GM21367 (cell line): ENCODE results near the gene RAD21L1.

ENCODE experiments used
- ATAC-seq: cut with Tn5 transposase; IDR thresholded peaks from one replicate; pipeline ENCODE4 v1.9.1; 2021; ENCODE audit not compliant: unreplicated experiment

The RAD21L1 gene

DNA sequence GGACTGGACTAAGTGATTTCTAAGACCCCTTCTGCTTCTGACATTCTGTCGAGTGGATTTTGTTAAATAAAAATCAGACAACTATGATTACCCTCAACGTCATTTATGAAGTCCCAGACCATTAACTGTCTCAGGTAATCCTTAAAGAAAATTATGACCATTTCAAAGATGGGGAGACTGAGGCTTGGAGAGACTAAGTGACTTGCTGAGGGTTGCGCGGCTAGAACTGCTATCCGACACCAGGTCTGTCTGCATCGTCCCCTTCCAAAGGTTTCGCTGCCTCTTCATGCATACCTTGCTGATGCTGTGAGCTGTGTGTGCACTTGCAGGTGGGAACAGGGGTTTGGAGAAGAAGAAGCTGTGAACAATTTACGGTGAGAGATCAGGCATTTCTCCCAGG lies 43.4 kb downstream of the RAD21L1 start:
- no peak for ATAC-seq

- ATAC-seq: no peak
Measured at GRCh38 chr20:1269850-1270249, 44.0 kb downstream of the RAD21L1 start.

DNA sequence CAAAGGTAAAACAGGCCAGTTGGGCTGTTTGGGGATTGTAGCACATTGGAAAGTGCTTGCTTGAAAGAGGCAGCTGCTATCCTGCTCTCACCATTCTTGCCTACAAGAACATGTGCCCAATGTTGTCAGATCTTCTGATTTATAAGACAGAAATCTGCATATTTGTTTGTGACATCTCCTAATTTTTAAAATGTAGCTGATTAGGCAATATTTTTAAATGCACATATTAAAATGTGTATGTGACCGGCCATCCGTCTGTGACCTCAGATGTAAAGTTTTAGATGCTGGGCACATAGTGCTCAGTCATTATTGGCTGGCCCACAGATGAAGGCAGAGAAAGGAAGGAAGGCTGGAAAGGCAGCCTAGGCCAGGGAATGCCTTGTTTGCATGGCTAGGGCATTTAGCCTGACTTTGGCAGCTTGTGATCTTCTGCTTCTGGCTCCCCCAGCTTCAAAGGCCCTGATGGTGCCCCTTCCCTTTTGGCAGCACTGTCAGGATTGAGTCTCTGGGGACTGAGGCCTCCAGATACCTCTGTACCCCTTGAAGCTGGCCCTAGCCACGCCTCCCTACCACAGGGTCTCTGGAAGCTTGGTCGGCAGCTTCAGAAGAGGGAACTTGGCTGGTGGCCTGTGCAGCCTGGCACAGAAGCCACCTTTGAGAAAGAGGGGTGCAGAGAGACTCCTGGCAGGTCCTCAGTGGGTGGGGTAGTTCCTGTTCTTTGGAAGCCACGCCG lies 46.7 kb downstream of the RAD21L1 start:
- no peak for ATAC-seq

DNA sequence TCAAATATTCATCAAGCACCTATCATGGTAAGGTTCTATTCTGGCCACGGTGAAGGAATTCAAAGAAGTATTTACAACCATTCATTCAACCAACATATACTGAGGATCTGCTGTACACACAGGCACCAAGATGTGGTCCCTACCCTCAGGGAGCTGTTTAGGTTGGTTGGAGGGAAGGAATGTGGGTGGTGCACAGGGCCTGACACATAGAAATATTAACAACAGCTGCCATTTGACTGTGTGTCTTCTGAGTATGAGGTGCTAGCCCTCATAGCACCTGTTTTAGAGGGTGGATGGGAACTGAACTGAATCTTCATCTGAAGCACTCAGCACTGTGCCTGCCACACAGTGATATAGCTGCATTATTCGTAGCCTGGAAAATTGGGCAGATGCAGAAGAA lies 47.5 kb downstream of the RAD21L1 start:
- ATAC-seq: no peak

- no peak for ATAC-seq
Measured at GRCh38 chr20:1274485-1275311, 48.9 kb downstream of the RAD21L1 start.

- ATAC-seq: no peak
Measured at GRCh38 chr20:1275919-1276318, 50.1 kb downstream of the RAD21L1 start.

DNA sequence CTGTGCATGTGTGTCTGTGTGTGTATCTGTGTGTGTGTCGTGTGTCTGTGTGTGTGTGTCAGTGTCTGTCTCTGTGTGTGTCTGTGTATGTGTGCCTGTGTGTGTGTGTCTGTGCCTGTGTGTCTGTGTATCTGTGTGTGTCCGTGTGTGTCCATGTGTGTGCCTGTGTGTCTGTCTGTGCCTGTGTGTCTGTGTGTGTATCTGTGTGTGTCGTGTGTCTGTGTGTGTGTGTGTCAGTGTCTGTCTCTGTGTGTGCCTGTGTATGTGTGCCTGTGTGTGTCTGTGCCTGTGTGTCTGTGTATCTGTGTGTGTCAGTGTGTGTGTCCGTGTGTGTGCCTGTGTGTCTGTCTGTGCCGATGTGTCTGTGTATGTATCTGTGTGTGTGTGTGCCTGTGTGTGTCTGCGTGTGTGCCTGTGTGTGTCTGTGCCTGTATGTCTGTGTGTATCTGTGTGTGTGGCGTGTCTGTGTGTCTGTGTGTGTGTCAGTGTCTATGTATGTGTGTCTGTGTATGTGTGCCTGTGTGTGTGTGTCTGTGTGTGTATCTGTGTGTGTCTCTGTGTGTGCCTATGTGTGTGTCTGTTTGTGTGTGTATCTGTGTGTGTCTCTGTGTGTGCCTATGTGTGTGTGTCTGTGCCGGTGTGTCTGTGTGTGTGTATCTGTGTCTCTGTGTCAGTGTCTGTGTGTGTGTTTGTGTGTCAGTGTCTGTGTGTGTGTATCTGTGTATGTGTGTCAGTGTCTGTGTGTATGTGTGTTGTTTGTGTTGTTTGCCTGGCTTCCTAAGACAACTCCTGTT lies 51.9 kb downstream of the RAD21L1 start:
- ATAC-seq: no peak

DNA sequence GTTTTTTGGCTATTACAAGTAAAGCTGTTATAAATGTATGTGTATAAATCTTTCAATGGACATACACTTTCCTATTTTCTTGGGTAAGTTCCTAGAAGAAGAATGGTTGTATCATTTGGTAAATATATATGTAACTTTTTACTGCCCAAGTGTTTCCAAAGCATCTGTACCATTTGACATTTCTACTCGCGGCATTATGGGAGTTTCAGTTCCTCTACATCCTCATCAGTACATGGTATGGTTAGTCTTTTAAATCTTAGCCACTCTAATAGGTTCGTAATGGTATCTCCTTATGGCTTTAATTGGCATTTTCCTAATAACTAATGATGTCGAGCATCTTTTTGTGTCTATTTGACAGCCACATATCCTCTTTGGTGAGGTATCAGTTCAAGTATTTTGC lies 53.1 kb downstream of the RAD21L1 start:
- no peak for ATAC-seq

- no peak for ATAC-seq
Measured at GRCh38 chr20:1280195-1281102, 54.6 kb downstream of the RAD21L1 start.

GRCh38 chr20:1281279-1282057 lies 55.6 kb downstream of the RAD21L1 start:
- ATAC-seq: no peak

DNA sequence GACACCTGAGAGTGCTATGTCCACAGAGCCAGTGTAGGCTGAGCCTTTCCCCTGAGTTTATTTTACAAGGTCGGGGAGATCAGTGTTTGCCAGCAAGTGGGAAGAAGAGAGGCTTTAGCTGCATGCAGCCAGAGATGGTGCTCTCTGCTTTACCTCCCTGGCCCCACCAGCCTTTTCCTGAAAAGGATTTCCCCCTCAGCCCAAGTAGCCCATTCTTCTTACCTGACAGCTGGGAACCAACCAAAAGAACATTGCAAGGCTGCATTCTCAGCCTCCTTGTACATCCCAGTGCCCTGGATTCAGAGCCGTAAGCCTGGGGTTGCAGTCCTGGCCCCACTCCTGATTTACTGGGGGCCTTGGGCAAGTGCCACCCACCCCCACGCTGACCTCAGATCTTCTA lies 57.1 kb downstream of the RAD21L1 start:
- ATAC-seq: no peak

GRCh38 chr20:1283522-1284510 lies 58.0 kb downstream of the RAD21L1 start:
- ATAC-seq: no peak

GRCh38 chr20:1286267-1287024 lies 60.6 kb downstream of the RAD21L1 start:
- no peak for ATAC-seq

DNA sequence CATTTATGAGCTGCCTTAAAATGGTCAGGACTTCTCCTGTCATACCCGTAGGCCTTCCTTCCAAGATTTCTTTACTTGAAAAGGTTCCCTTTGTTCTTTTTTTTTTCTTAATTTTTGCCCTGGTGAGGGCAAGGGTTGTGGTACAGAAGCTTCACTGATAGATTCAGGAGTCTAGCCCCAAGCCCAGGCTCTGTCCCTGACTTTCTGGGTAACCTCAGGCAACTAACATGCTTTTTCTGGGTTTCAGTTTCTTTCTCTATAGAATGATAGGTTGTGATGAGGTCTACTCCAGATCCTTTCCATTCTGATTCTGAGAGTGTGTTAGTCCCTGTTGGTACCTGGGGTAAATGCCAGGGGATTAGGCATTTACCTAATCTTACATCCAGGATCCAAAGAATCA lies 61.5 kb downstream of the RAD21L1 start:
- ATAC-seq: no peak

GRCh38 chr20:1287787-1288569 lies 62.1 kb downstream of the RAD21L1 start:
- no peak for ATAC-seq

- ATAC-seq: no peak
Measured at GRCh38 chr20:1291191-1291741, 65.4 kb downstream of the RAD21L1 start.

DNA sequence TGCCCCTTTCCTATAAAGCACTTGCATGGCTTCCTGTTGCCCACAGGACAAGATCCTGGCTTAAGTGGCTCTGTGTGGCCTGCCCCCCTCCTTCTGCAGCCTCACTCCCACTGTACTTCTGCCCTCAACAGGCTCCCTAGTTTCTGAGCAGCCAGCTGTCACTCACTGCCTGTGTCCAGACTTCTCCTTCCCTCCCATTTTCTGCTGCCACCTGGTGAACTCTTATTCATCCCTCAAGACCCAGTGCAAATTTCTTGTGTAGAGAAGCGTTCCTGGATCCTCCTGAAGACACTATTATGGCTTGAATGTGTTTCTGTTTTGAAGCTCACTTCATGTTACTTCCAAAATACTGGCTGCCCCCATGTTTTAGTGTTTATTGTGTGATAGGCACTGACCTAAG lies 66.8 kb downstream of the RAD21L1 start:
- ATAC-seq: no peak
